Measurements from ENCODE around the gene PRCP. TPM values are rescaled to one million over a fixed set of nuclear protein-coding genes. Genes with fewer than 3 reads are reported as not detected.
A peak's percentile ranks its signal among the peaks of the same experiment; 100 is the strongest.
"Not testable (repeated sequence)": the region's sequence is repeated elsewhere in the genome, so short reads cannot be mapped to it uniquely, and the experiment has no call there.

The PRCP gene
- total RNA-seq, 1 experiment from 2014 or later: 67.9 TPM

GRCh38 chr11:82873919-82874333 lies 26.3 kb downstream of the PRCP start:
- DNase-seq (ENCODE audit: extremely low read depth, low read depth): no peak

GRCh38 chr11:82872377-82873150 lies 27.7 kb downstream of the PRCP start:
- DNase-seq (ENCODE audit: extremely low read depth, low read depth): no peak

- DNase-seq (ENCODE audit: extremely low read depth, low read depth): no peak
Measured at GRCh38 chr11:82871646-82872045, 28.6 kb downstream of the PRCP start.

DNA sequence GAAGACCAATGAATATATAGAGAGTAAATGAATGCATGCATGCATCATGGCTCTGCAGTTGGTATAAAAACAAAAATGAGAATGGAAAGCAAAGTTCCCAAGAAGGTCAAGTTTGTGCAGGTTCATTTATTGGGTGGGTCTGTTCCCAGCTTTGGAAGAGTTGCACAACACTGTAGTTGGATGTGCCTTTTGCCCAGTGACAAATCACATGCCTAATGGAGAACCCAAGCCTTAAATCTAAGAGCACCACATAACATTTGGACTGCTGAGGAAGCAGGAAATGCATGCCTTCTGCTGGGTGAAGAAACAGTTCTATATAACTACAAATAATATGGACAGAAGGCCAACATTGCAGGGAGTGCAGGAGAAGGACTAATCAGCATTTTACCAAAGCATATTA lies 30.6 kb downstream of the PRCP start:
- no peak for DNase-seq (ENCODE audit: extremely low read depth, low read depth)

- DNase-seq (ENCODE audit: extremely low read depth, low read depth): peak; percentile 49
Measured at GRCh38 chr11:82867495-82868082, 32.6 kb downstream of the PRCP start.

DNA sequence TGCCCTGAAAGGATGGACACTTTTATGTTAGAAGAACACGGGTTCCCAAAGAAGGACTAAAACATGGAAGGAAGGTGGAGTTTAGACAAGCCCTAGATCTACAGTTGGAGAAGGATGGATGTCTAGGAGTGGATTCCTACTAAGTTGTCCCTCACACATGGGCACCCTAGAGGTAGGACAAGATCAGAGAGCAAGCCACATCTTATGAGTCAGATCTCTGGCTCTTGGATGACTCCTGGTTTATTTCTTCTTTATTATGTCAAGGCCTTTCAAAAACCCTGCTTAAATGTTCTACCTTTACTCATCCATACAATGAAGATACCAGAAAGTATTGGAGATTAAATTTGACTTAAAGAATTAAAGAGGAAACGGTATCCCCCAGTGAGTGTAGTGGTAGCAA lies 34.4 kb downstream of the PRCP start:
- DNase-seq (ENCODE audit: extremely low read depth, low read depth): no peak

DNA sequence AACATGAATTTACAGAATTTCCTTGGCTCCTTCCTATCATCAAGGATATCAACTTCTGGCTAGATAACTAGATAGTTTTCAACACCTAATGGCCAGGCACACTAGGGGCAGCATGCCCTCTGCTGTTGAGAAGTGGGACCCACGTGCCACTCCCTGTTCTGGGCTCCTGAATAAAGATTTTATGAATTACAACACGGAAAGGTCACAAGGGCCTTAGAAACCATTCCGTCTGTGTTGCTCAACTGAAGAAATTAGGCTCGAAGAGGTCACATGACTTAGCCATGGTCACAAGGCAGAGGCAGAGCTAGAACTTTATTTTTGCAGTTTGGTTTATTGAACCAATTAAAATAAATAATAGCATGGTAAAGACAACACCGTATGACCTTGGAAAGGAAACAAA lies 36.0 kb downstream of the PRCP start:
- DNase-seq (ENCODE audit: extremely low read depth, low read depth): peak; percentile 46

DNA sequence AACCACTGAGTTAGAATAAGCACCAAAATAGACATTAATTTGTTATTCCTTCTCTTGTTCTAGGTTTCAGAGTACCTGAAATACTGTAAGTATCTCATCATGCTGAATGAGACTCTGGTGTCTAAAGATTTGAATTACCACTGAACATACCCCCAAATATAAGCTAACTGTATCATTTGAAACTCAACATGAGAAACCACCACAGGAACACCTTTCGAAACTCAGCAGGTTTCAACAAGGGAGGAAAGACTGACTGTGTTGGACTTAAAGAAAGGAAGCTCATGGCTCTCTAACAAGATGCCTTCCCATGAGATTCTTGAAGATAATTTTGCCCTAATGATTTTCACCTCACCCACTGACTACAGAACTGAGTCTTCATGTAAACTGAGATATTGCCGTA lies 37.0 kb downstream of the PRCP start:
- no peak for DNase-seq (ENCODE audit: extremely low read depth, low read depth)

- DNase-seq (ENCODE audit: extremely low read depth, low read depth): no peak
Measured at GRCh38 chr11:82862379-82862778, 37.9 kb downstream of the PRCP start.

GRCh38 chr11:82859750-82860149 lies 40.5 kb downstream of the PRCP start:
- DNase-seq (ENCODE audit: extremely low read depth, low read depth): no peak

- peak; percentile 30 for DNase-seq (ENCODE audit: extremely low read depth, low read depth)
Measured at GRCh38 chr11:82858556-82859091, 41.6 kb downstream of the PRCP start.

DNA sequence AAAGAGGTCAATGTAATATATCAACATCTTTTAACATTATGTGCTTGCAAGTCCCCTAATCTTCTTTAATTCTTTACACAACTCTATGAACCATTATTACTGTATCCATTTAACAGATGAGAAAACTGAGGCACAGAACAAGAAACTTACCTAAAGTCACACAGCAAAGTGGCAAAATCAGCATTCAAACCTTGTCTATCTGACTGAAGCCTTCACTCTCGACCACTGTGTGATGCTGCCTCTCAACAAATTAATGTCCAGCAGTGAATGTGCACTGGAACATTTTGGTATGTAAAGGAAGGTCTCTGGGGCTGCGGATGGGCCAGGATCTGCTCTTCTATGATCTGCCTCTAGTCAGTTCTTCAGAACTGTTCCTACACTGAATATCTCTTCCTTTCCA lies 42.1 kb downstream of the PRCP start:
- no peak for DNase-seq (ENCODE audit: extremely low read depth, low read depth)

DNA sequence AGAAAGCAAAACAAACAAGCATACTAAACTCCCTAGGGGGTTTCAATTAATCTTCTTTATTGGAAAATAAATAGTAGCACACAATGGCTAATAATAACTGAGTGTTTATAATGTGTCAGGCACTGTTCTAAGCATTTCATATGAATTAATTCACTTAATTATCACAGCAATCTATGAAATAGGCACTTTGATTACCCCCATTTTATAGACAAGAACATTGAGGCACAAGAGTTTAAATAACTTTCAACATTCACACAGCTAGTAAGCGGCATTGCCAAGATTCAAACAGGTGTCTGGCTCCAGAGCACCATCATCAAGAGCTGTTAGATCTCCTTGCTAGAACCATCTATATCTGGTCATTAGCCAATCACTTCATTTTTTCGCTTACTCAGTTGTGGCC lies 43.1 kb downstream of the PRCP start:
- DNase-seq (ENCODE audit: extremely low read depth, low read depth): no peak

DNA sequence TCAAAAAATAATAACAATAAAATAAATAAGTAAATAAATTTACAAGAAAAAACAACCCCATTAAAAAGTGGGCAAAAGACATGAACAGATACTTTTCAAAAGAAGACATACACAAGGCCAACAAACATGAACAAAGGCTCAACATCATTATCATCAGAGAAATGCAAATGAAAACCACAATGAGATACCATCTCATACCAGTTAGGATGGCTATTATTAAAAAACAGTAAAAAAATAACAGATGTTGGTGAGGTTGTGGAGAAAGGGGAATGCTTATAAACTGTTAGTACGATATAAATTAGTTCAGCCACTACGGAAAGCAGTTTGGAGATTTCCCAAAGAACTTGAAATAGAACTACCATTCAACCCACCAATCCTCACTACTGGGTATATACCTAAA lies 44.6 kb downstream of the PRCP start:
- no peak for DNase-seq (ENCODE audit: extremely low read depth, low read depth)

GRCh38 chr11:82854916-82855315 lies 45.3 kb downstream of the PRCP start:
- DNase-seq (ENCODE audit: extremely low read depth, low read depth): not testable (repeated sequence)

- DNase-seq (ENCODE audit: extremely low read depth, low read depth): no peak
Measured at GRCh38 chr11:82854242-82854641, 46.0 kb downstream of the PRCP start.

- no peak for DNase-seq (ENCODE audit: extremely low read depth, low read depth)
Measured at GRCh38 chr11:82848829-82849228, 51.4 kb downstream of the PRCP start.

DNA sequence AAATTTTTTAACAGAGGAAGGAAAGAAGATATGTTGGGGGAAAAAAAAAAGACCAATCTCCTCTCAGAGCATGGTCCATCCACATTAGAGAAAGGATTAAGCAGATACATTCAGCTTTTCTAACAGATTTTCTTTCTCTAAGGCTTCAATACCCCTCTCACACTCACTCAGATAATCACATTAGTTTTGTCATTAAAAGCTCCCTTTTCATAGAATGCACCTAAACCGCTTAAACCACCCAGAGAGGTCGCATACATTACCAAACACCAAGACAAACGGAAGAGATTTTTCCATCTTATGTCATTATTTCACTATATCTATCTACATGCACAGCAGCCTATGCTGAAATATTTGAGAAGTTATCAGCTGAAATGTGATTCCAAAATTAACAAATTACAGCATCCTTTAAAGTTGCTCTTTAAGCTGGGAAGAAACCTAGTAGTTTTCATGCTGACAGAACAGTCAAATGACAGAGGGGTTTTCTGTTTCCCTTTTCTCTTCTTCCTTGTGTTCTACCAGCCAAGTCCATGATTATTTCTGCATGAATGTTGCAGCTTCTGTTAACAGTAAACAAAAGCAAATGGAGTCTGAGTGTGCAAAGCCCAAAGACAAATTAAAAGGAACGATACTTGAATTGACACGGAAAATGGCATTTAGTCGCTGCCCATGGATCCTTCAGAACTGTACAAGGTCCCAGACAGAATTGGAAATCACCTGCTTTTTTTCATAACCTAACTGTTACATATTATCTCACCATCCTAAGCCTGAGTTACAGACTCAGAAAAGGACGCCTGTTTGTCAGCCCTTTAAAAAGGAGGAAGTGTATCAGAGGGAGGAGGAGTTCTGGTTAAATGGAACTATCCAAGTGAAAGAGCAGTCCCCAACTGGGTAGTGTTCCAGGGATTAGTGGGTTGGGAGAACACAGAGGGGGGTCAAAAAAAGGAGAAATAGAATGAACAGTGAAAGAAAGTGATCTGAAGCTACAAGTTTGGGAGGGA lies 54.6 kb downstream of the PRCP start:
- DNase-seq (ENCODE audit: extremely low read depth, low read depth): no peak

- DNase-seq (ENCODE audit: extremely low read depth, low read depth): no peak
Measured at GRCh38 chr11:82843057-82843795, 57.0 kb downstream of the PRCP start.

DNA sequence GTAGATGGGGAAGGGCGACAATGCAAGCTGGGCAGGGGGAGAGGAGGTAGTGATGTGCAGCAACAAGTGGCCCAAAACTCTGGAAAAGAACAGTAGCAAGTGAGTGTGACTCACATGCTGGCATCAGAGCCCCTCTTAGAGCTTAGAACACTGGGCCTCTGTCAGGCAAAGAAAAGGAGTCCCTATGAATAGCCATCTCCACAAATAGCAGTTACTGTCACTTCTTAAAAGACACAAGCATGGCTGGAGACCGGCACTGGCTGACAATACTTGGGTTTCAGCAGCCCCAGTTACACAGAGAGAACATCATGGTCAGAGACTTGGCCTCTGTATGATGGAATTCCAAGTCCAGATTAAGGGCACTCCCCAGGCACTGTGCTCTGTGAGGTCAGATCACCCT lies 58.2 kb downstream of the PRCP start:
- no peak for DNase-seq (ENCODE audit: extremely low read depth, low read depth)

All from NCI-H460 (cell line).